Lower lobe of right lung (tissue), 2 donors: ENCODE results near the gene PTPN11. TPM values are rescaled to one million over a fixed set of nuclear protein-coding genes. Genes with fewer than 3 reads are reported as not detected.
"Not testable (repeated sequence)": the region's sequence is repeated elsewhere in the genome, so short reads cannot be mapped to it uniquely, and the experiment has no call there.

ENCODE experiments used
- ATAC-seq, 2 donors: fragments of 200-7000 bp; cut with Tn5 transposase; one replicate each; pipeline ENCODE4 v1.9.1; 2020 to 2022; ENCODE audit warnings: mild to moderate bottlenecking in 2 of 2, moderate library complexity in 2 of 2
- DNase-seq: peaks from one replicate; pipeline ENCODE4 v3.0.0-alpha.2; 2020
- H3K27ac ChIP-seq: fragments of 200-600 bp; one replicate; pipeline ENCODE4 v1.8.0; 2022
- H3K27me3 ChIP-seq: fragments of 200-600 bp; one replicate; pipeline ENCODE4 v1.8.0; 2022; ENCODE audit warnings: low read depth
- H3K36me3 ChIP-seq: fragments of 200-600 bp; one replicate; pipeline ENCODE4 v1.8.0; 2022; ENCODE audit warnings: mild to moderate bottlenecking
- H3K4me1 ChIP-seq: fragments of 200-600 bp; one replicate; pipeline ENCODE4 v1.8.0; 2022
- H3K4me3 ChIP-seq: fragments of 200-600 bp; one replicate; pipeline ENCODE4 v1.8.0; 2022; ENCODE audit warnings: mild to moderate bottlenecking
- H3K9me3 ChIP-seq: fragments of 200-600 bp; one replicate; pipeline ENCODE4 v1.8.0; 2022
- CTCF ChIP-seq: fragments of 200-600 bp; IDR thresholded peaks from one replicate; pipeline ENCODE4 v1.8.0; 2022; ENCODE audit warnings: antibody characterized with exemption, mild to moderate bottlenecking
- intact Hi-C: fragments of 100-400 bp; cut with DNase I; formaldehyde crosslinking; loops from one replicate; pipeline ENCODE4 v1.11.0; 2022
- total RNA-seq: library from RNA; stranded (reverse); fragmentation: NEBNext Ultra II Directional; extraction: Animal tissue kit (Norgen Biotek cat#: 25700); gene quantifications from one replicate; pipeline ENCODE4 v1.2.1, GENCODE V29; 2021
- donor health status: DM: no; HTN: yes; CAD: no; lungs with severe emphysema.

PTPN11 gene
- total RNA-seq, 1 donor from 2014 or later = 87.5 TPM

DNA sequence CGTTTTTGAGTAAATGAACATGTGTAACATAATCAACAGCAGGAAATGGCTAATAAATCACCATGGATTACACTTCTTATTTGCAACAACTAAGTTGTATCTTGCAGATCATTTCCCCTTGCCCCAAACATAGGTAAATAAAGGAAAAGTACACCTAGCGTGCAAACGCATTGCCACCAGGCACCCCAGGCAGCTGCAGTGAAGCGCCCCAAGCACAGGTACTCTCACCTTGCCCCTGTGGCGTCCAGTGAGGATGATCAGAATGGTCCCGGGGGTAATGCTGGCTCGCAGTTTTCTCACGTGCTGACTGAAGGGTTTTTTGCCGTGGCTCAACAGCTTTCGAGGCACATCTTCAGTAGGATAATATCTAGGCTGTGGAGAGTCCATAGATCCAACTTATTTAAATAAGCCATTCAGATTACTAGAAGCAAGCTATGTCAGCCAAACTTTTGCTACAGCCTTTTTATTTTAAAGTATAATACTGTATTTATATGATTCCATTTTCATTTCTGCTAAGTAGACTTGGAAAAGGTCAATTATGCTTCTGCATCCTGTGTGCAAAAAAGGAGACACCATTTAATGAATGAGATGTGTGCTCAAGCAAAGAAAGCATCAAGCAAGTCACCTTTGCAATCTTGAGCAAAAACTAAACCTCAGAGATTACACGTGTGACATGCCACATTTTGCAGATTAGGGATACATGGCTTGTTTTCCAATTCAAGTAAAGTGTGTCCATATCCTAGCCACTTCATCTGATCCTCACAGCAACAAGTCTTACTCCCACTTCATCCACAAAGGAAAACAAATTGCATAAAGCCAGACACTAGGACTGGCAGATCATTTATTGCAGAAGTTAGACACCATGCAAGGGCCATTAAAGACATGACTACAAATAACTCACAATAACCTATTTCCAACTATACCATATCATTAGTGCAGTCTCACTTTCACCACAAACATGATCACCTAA, 11.9 kb upstream of the PTPN11 start:
- H3K4me1 ChIP-seq = peaks cover 16% of the 10 kb centered on the region
- H3K27me3 ChIP-seq = no peaks in the 10 kb centered on the region
- no peak overlapping the region for H3K27ac ChIP-seq
- H3K9me3 ChIP-seq = no peaks in the 10 kb centered on the region
- no peak overlapping the region for H3K4me3 ChIP-seq
- ATAC-seq = no peak
- no peak for DNase-seq
- H3K36me3 ChIP-seq = peaks cover 48% of the 10 kb centered on the region
- intact Hi-C loops = no loop called here
- no peak for TF ChIP-seq CTCF

GRCh38 chr12:112407683-112408082, 11.1 kb upstream of the PTPN11 start:
- H3K27ac ChIP-seq = not testable (repeated sequence)

DNA sequence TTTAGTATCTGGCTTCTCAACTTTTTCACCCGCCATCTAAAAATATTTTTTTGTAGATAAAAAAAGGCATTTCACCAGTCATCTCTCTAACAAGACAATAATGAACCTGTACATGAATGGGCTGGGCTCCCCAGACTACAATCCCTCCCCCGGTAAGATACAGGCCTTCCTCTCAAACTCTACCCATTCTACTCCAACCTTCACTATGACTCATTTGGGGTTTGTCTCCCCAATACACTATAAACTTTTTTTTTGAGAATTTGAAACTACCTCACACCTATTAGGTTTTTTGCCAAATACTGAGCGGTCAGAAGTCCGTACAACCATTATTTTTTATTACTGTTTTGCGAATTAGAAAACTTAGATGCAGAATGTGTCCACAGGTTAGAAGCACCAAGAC, 10.1 kb upstream of the PTPN11 start:
- intact Hi-C loops = no loop called here
- no peaks in the 10 kb centered on the region for H3K9me3 ChIP-seq
- peak overlapping the region; percentile 87 for H3K4me3 ChIP-seq
- peaks cover 16% of the 10 kb centered on the region for H3K4me1 ChIP-seq
- peaks cover 47% of the 10 kb centered on the region for H3K36me3 ChIP-seq
- DNase-seq (no peak), ATAC-seq (peak in 1 of 2 donors; percentile 36)
- no peak for TF ChIP-seq CTCF
- H3K27me3 ChIP-seq = no peaks in the 10 kb centered on the region
- peak overlapping the region; percentile 93 for H3K27ac ChIP-seq

More at GRCh38 chr12:112407683-112408082, 11.1 kb upstream of the PTPN11 start:
- Histone ChIP-seq H3K36me3 (peaks cover 48% of the 10 kb centered on the region), H3K4me1 (peaks cover 16% of the 10 kb centered on the region)
- intact Hi-C loops, DNase-seq, H3K9me3 ChIP-seq, H3K27me3 ChIP-seq, ATAC-seq, H3K4me3 ChIP-seq: not testable (repeated sequence)

GRCh38 chr12:112409064-112409905, 9.5 kb upstream of the PTPN11 start, which contains the start of gene RPL6:
Gene RPL6 (minus strand): TSS chr12:112409605. CDS start chr12:112408656, 949 bp downstream.
- peaks cover 16% of the 10 kb centered on the region for H3K4me1 ChIP-seq
- H3K27ac ChIP-seq = peak within 1 kb of the TSS; percentile 93
- DNase-seq (peak; percentile 78), ATAC-seq (peak; percentile 94 to 96)
- H3K4me3 ChIP-seq = peak within 1 kb of the TSS; percentile 87
- H3K27me3 ChIP-seq = no peaks in the 10 kb centered on the region
- no peak for TF ChIP-seq CTCF
- peaks cover 40% of the 10 kb centered on the region for H3K36me3 ChIP-seq
- H3K9me3 ChIP-seq = no peaks in the 10 kb centered on the region
- intact Hi-C loops = no loop called here

DNA sequence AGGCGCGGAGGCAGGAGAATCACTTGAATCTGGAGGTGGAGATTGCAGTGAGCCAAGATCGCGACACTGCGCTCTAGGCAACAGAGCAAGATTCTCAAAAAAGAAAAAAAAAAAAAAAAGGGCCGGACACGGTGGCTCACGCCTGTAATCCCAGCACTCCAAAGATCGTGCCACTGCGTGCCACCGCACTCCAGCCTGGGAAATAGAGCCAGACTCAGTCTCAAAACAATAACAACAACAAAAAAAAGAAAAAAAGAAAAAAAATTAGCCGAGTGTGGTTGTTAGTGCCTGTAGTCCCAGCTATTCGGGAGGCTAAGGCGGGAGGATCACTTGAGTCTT, 8.9 kb upstream of the PTPN11 start:
- intact Hi-C loops = no loop called here
- Histone ChIP-seq H3K9me3 (no peaks in the 10 kb centered on the region), H3K36me3 (peaks cover 34% of the 10 kb centered on the region), H3K4me3 (no peak overlapping the region), H3K4me1 (peaks cover 16% of the 10 kb centered on the region), H3K27ac (peak overlapping the region; percentile 93), H3K27me3 (no peaks in the 10 kb centered on the region)
- ATAC-seq (no peak), DNase-seq (no peak)
- TF ChIP-seq CTCF = no peak
